GM12865 (cell line): ENCODE measurements around the gene SMARCAL1.

Experiments
- DNase-seq: peaks from one replicate; pipeline ENCODE4 v3.0.0; 2010; ENCODE audit warnings: low read depth
- H3K4me3 ChIP-seq: 2 replicates; pipeline ENCODE4 v1.5.1; 2011; ENCODE audit warnings: mild to moderate bottlenecking, low read depth, low read length, control low read depth
- TF ChIP-seq, protein P1 (sequence below): IDR thresholded peaks from 2 replicates; pipeline ENCODE4 v1.5.1; 2011; ENCODE audit warnings: low read length, control low read depth, low read depth, inconsistent platforms; ENCODE audit not compliant: insufficient read depth; ENCODE audit errors: missing control alignments

SMARCAL1 gene

DNA sequence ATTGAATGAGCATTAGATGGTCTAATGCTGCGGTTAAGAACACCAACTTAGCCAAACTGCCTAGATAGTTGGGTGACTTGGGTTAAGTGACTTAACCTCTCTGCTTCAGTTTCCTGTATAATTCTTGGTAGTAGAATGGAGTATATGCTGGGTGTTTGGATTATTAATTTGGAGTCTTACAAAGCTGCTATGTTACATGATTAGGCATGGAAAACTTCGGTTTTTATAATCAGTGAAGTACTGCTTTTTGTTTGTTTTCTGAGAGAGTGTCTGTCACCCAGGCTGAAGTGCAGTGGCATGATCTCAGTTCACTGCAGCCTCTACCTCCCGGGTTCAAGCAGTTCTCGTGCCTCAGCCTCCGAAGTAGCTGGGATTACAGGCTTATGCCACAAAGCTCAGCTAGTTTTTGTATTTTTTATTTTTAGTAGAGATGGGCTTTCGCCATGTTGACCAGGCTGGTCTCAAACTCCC lies 90.9 kb downstream of the SMARCAL1 start:
- DNase-seq = no peak

DNA sequence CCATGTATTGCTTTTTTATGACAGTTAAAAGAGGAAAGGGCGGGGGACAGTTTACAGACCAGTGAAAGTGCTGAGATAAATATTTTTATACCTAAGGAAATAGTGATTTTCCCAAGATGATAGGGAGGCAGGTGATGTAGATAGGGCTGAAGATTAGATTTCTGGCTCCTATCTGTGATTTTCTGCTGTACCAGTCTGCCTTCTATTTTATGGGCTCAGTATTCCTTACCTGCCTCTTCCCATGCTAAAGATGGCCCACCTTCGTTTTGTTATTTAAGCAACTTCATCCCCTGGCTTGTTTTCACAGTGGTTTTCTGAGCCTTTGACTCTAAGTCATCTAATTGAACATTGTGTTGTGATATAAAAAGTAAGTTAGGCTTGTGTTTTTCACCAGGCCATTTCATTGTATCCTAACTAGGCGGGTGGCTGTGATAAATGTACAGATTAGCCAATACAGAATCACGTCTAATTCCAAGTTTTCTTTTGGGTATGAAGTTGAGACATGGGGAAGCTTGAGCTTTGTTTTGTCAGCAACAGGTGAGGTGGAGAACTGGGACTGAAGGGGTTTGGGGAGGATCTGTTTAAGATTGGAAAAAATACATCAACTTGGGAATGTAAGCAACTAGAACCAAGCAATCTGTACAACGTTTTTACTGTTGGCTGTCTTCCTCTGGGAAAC lies 91.6 kb downstream of the SMARCAL1 start:
- TF ChIP-seq, protein P1, sequence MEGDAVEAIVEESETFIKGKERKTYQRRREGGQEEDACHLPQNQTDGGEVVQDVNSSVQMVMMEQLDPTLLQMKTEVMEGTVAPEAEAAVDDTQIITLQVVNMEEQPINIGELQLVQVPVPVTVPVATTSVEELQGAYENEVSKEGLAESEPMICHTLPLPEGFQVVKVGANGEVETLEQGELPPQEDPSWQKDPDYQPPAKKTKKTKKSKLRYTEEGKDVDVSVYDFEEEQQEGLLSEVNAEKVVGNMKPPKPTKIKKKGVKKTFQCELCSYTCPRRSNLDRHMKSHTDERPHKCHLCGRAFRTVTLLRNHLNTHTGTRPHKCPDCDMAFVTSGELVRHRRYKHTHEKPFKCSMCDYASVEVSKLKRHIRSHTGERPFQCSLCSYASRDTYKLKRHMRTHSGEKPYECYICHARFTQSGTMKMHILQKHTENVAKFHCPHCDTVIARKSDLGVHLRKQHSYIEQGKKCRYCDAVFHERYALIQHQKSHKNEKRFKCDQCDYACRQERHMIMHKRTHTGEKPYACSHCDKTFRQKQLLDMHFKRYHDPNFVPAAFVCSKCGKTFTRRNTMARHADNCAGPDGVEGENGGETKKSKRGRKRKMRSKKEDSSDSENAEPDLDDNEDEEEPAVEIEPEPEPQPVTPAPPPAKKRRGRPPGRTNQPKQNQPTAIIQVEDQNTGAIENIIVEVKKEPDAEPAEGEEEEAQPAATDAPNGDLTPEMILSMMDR = no peak
- no peak overlapping the region for H3K4me3 ChIP-seq
- DNase-seq = no peak

More for the DNA sequence above, 90.9 kb downstream of the SMARCAL1 start:
- TF ChIP-seq, protein P1 = no peak
- no peak overlapping the region for H3K4me3 ChIP-seq

DNA sequence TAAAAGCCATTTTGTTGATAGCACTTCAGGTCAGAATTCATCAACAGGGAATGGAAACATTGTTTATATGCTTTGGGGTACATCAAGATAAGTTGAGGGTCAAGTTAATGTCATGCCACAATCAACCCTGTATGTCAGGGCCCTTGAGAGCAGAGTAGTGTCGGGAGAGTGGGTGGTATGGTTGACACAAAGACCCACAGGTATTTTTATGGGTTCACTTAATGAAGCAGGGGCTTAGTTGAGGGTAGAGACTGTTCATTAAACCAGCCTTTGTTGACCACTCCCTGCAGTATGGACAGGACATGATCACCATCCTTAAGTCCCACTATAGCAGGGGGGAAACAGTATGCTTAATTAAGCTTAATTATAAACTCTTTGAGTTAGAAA lies 92.1 kb downstream of the SMARCAL1 start:
- no peak overlapping the region for H3K4me3 ChIP-seq
- TF ChIP-seq, protein P1 = no peak
- DNase-seq = no peak

DNA sequence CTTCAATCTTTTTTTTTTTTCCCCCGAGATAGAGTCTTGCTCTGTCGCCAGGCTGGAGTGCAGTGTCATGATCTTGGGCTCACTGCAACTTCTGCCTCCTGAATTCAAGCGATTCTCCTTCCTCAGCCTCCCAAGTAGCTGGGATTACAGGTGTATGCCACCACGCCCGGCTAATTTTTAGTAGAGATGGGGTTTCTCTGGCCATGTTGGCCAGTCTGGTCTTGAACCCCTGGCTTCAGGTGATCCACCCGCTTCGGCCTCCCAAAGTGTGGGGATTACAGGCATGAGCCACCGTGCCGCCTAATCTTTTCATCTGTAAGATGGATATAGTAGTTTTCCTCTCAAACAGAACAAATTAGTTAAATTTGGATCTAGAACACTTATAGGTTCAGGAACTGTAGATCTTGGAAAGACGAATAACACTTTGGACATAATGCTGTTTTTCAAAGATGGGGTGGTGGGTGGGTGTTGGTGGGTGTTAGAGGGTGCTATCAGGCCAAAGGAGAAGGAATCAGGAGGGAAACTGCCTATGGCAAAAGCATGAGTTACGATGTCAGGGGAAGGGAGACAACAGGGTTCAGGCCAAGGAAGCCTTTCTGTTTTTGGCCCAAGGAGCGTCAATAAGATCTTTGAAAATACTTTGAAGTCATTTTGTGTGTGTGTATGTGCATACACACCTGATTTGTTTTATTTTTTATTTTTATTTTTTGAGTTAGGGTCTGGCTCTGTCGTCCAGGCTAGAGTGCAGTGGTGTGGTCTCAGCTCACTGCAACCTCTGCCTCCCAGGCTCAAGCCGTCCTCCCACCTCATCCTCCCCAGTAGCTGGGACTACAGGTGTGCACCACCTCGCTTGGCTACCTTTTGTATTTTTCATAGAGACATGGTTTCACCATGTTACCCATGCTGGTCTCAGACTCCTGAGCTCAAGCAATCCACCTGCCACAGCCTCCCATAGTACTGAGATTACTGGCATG lies 93.1 kb downstream of the SMARCAL1 start:
- TF ChIP-seq, protein P1 = no peak
- no peak for DNase-seq
- no peak overlapping the region for H3K4me3 ChIP-seq

DNA sequence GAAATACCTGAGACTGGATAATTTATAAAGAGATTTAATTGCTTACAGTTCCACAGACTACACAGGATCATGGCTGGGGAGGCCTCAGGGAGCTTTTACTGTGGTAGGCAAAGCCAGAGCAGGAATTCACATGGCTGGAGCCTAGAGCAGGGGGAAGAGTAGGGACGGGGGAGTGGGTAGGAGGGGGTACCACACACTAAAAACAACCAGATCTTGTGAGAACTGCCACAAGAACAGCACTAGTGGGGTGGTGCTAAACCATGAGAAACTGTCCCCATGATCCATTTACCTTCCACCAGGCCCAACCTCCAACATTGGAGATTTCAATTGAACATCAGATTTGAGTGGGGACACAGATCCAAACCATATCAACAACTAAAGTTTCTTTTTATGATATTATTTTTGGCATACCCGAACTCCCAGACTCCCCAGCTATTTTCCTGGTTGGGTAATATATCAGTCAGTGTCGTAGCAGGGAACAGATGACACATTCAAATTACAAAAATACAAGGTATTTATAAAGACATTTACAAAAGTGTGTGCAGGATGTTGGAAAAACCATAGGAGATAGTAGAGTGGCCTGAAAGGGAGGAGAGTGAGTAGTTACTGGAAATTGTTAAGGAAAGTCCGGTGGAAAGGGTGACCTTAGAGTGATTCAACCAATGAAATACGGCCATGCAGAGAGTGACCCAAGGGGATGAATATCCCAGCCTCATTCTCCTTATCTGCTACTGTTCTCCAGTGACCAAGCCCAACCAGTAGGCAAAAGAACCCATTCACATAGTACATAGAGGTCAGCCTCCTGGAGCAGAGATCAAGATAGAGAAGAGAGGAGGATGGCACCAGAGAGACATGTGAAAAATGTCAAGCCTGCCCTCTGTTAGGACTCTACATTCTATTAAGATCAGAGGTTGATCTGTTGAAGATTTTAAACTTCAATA lies 95.2 kb downstream of the SMARCAL1 start:
- TF ChIP-seq, protein P1 = no peak
- H3K4me3 ChIP-seq = no peak overlapping the region
- DNase-seq = no peak

DNA sequence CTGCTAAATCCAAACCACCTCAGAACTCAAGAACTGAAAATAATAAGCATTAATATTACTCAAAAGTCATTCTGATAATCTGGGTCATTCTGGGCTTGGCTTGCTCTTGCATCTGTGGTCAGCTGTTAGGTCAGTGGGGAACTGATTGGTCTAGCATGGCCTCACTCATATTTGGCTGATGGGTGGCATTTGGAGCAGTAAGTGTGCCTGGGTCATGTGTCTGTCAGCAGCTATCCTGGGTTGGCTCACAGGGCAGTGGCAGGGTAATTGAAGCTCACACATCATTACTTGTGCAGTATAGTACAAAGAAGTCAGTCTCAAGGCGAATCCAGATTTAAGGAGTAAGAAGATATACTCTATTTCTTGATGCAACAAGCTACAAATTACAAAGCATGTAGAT lies 95.9 kb downstream of the SMARCAL1 start:
- H3K4me3 ChIP-seq = no peak overlapping the region
- TF ChIP-seq, protein P1 = no peak
- DNase-seq = no peak
